ENCODE data around the gene GLRA3. TPM values are rescaled to one million over a fixed set of nuclear protein-coding genes. Genes with fewer than 3 reads are reported as not detected.

GLRA3 gene
- total and polyA plus RNA-seq, 2 donors (not counting 3 experiments of a cell fraction or from before 2014, with no cell fraction given): not detected

DNA sequence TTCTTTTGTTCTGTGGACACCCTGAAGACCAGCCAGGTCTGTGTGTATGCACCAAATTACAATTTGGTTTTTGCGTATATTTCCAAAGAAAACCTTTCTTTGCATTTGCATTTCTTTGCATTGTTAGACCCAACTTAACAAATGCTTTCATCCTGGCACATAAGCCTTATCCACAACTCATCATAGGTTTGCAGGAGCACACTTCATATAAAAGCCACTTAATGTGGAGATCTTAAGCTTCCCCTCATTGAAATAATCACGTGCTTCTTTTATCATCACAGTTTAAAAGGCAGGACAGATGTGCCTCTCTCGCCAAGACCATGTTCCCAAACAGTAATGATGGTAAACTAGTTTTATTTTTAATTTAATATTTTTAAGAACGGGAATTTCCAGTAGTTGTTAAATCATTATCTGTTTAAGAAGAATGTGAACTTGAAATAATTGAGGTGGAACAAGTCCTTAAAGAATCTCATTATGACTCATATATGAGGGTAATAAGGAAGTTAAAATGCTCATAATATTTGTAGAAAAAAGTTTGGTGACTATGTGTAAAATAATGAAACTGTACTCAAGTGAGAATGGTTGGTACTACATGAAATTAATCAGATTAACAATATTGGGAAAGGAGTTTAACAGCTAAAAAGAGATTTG lies 65.5 kb downstream of the GLRA3 start:
- no peaks in the 10 kb centered on the region for H3K4me1 ChIP-seq (ENCODE audit: control insufficient read depth, extremely low read depth, insufficient read depth, low read length)
- BruUV-seq (replicated peaks): no TSS peak
- H3K79me2 ChIP-seq (ENCODE audit: control insufficient read depth, insufficient read depth, low read length): no peaks in the 10 kb centered on the region
- intact Hi-C loops (cut with micrococcal nuclease): loop anchor here (5.0 kb wide), 1 partner anchor 1579 kb away; no protein-coding TSS in a partner anchor
- no peak overlapping the region for H3K9ac ChIP-seq (replicated peaks; ENCODE audit: extremely low read depth, insufficient read depth, low read length)
- TF ChIP-seq POLR2A (IDR thresholded peaks at IDR 0.05; ENCODE audit: low read depth, low read length) (no peak), JUN (IDR thresholded peaks at IDR 0.05; ENCODE audit: borderline replicate concordance, insufficient read depth, insufficient read length, low read depth) (no peak)
- no peak overlapping the region for H3K4me3 ChIP-seq (replicated peaks in 1 of 3; ENCODE audit: insufficient read depth in 1 of 3, low read depth in 1 of 3, low read length in 3 of 3)
- FAIRE-seq (no peak), DNase-seq (ENCODE audit: low read depth, low spot score) (no peak)
- no peaks in the 10 kb centered on the region for H3K9me1 ChIP-seq (replicated peaks; ENCODE audit: control insufficient read depth, extremely low read depth, insufficient read depth, low read length)
- CTCF ChIA-PET: interaction anchor here (1.7 kb wide), 1 partner anchor 1577 kb away, joined by 6 read pairs; no protein-coding TSS in a partner anchor
- H3K36me3 ChIP-seq (ENCODE audit: control insufficient read depth in 2 of 2, extremely low read depth in 1 of 2, insufficient read depth in 2 of 2, low read length in 2 of 2): no peaks in the 10 kb centered on the region
- H3K27me3 ChIP-seq (ENCODE audit: control insufficient read depth in 2 of 2, insufficient read depth in 2 of 2, low read length in 2 of 2): no peaks in the 10 kb centered on the region
- no peak overlapping the region for H2AFZ ChIP-seq (ENCODE audit: low read depth, low read length)
- no peak overlapping the region for H3K27ac ChIP-seq (ENCODE audit: insufficient read depth, low read depth, low read length)
- POLR2A ChIA-PET: no interaction called here
- no peaks in the 10 kb centered on the region for H4K20me1 ChIP-seq (replicated peaks; ENCODE audit: control insufficient read depth, extremely low read depth, insufficient read depth, low read length)
- H3K4me2 ChIP-seq (ENCODE audit: insufficient read depth, low read length): no peak overlapping the region
- no peaks in the 10 kb centered on the region for H3K9me3 ChIP-seq (replicated peaks; ENCODE audit: control insufficient read depth, insufficient read depth, low read length)
- dilution Hi-C loops (cut with MboI; ENCODE audit: extremely low pct_ligation_motif_present, low sequenced_read_pairs): no loop called here

DNA sequence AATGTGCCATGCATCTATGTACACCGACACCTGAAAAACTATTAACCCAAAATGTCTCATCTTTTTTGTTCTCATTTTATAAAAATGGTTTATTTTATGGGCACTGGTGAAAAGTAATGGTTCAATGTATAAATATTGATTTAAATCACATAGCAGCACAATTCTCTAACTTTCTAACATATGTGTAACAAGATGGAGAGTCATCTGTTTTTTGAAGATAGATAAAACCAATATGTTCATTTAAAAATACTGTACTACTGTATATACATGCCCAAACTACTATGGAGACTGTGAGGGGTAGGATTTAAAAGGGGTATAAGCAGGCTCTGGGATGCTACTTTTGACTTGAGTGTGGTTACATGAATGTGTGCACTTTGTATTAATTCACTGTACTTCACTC lies 67.6 kb downstream of the GLRA3 start:
- CTCF ChIA-PET: no interaction called here
- dilution Hi-C loops (cut with MboI; ENCODE audit: extremely low pct_ligation_motif_present, low sequenced_read_pairs): no loop called here

More for the DNA sequence above, 67.6 kb downstream of the GLRA3 start:
- Histone ChIP-seq H3K4me3 (replicated peaks in 1 of 3; ENCODE audit: insufficient read depth in 1 of 3, low read depth in 1 of 3, low read length in 3 of 3) (no peak overlapping the region), H3K4me1 (ENCODE audit: control insufficient read depth, extremely low read depth, insufficient read depth, low read length) (no peaks in the 10 kb centered on the region), H3K27ac (ENCODE audit: insufficient read depth, low read depth, low read length) (no peak overlapping the region), H3K9me3 (replicated peaks; ENCODE audit: control insufficient read depth, insufficient read depth, low read length) (no peaks in the 10 kb centered on the region), H4K20me1 (replicated peaks; ENCODE audit: control insufficient read depth, extremely low read depth, insufficient read depth, low read length) (no peaks in the 10 kb centered on the region), H3K36me3 (ENCODE audit: control insufficient read depth in 2 of 2, extremely low read depth in 1 of 2, insufficient read depth in 2 of 2, low read length in 2 of 2) (no peaks in the 10 kb centered on the region), H3K4me2 (ENCODE audit: insufficient read depth, low read length) (no peak overlapping the region), H3K9me1 (replicated peaks; ENCODE audit: control insufficient read depth, extremely low read depth, insufficient read depth, low read length) (no peaks in the 10 kb centered on the region), H3K9ac (replicated peaks; ENCODE audit: extremely low read depth, insufficient read depth, low read length) (no peak overlapping the region), H3K79me2 (ENCODE audit: control insufficient read depth, insufficient read depth, low read length) (no peaks in the 10 kb centered on the region), H3K27me3 (ENCODE audit: control insufficient read depth in 2 of 2, insufficient read depth in 2 of 2, low read length in 2 of 2) (no peaks in the 10 kb centered on the region), H2AFZ (ENCODE audit: low read depth, low read length) (no peak overlapping the region)
- POLR2A ChIA-PET: no interaction called here
- intact Hi-C loops (cut with micrococcal nuclease): loop anchor here (5.0 kb wide), 1 partner anchor 1581 kb away; no protein-coding TSS in a partner anchor
- no TSS peak for BruUV-seq (replicated peaks)
- FAIRE-seq: no peak
- TF ChIP-seq GATA2 (IDR thresholded peaks at IDR 0.05; ENCODE audit: insufficient read depth, insufficient read length, low read depth, low read length) (no peak), MYC (IDR thresholded peaks at IDR 0.05; ENCODE audit: low read depth, low read length) (no peak), POLR2AphosphoS5 (IDR thresholded peaks at IDR 0.05; ENCODE audit: insufficient read depth, low read depth, low read length) (no peak), FOS (IDR thresholded peaks at IDR 0.05; ENCODE audit: borderline replicate concordance, insufficient read depth, low read length) (no peak), JUN (IDR thresholded peaks at IDR 0.05; ENCODE audit: borderline replicate concordance, insufficient read depth, insufficient read length, low read depth) (no peak), EZH2 (IDR thresholded peaks at IDR 0.05; ENCODE audit: borderline replicate concordance, low read depth, low read length, severe bottlenecking) (no peak), POLR2A (IDR thresholded peaks at IDR 0.05; ENCODE audit: low read depth, low read length) (no peak)
- TF ChIP-seq, protein P1, sequence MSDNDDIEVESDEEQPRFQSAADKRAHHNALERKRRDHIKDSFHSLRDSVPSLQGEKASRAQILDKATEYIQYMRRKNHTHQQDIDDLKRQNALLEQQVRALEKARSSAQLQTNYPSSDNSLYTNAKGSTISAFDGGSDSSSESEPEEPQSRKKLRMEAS (IDR thresholded peaks at IDR 0.05; ENCODE audit: insufficient read depth, insufficient read length): no peak
- TF ChIP-seq, protein P2, sequence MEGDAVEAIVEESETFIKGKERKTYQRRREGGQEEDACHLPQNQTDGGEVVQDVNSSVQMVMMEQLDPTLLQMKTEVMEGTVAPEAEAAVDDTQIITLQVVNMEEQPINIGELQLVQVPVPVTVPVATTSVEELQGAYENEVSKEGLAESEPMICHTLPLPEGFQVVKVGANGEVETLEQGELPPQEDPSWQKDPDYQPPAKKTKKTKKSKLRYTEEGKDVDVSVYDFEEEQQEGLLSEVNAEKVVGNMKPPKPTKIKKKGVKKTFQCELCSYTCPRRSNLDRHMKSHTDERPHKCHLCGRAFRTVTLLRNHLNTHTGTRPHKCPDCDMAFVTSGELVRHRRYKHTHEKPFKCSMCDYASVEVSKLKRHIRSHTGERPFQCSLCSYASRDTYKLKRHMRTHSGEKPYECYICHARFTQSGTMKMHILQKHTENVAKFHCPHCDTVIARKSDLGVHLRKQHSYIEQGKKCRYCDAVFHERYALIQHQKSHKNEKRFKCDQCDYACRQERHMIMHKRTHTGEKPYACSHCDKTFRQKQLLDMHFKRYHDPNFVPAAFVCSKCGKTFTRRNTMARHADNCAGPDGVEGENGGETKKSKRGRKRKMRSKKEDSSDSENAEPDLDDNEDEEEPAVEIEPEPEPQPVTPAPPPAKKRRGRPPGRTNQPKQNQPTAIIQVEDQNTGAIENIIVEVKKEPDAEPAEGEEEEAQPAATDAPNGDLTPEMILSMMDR (IDR thresholded peaks at IDR 0.05; ENCODE audit: extremely low read depth in 1 of 2, insufficient read depth in 1 of 2, low read depth in 1 of 2, low read length in 2 of 2): no peak
- DNase-seq (ENCODE audit: low read depth, low spot score): no peak
